ENCODE measurements around the gene SP6. TPM values are rescaled to one million over a fixed set of nuclear protein-coding genes. Genes with fewer than 3 reads are reported as not detected.

Gene SP6
- total RNA-seq: under 0.01 TPM in 2 replicates

GRCh38 chr17:47850692-47851573, at the start of gene SP6:
Gene SP6, minus strand, starts transcription at chr17:47851163. Its CDS starts 2,734 bp downstream, at chr17:47848429.

GRCh38 chr17:47895856-47896671, 45.1 kb upstream of the SP6 start, which contains the start of gene SP2:
Gene SP2, plus strand, starts transcription at chr17:47896236. Its CDS starts 51 bp downstream, at chr17:47896287.

GRCh38 chr17:47840742-47841487, 10.0 kb downstream of the SP6 start, which contains the start of gene SCRN2:
Gene SCRN2, minus strand, starts transcription at chr17:47841273. Its CDS starts 430 bp downstream, at chr17:47840843.

GRCh38 chr17:47831003-47831933, 19.7 kb downstream of the SP6 start, which contains the start of the genes LRRC46 and MRPL10:
Gene LRRC46, plus strand, starts transcription at chr17:47831670. Its CDS starts 320 bp downstream, at chr17:47831990.
Gene MRPL10, minus strand, starts transcription at chr17:47831541. Its CDS starts 30 bp downstream, at chr17:47831511.

GRCh38 chr17:47821424-47822391, 29.3 kb downstream of the SP6 start, which contains the start of gene OSBPL7:
Gene OSBPL7, minus strand, starts transcription at chr17:47821794. Its CDS starts 1,516 bp downstream, at chr17:47820278.

Other genes with a start within 250 kb of the SP6 start
- gene KPNB1, start 201.2 kb downstream of the SP6 start, total RNA-seq: 296 and 476 TPM in 2 replicates
- 6.6 and 9.6 TPM in 2 replicates for gene TBKBP1, start 157.0 kb downstream of the SP6 start, total RNA-seq
- 2.6 and 3.7 TPM in 2 replicates for gene TBX21, start 117.9 kb downstream of the SP6 start, total RNA-seq
- 3.7 and 4.0 TPM in 2 replicates for gene OSBPL7, start 29.4 kb downstream of the SP6 start, total RNA-seq
- gene MRPL10, start 19.6 kb downstream of the SP6 start, total RNA-seq: 40.3 and 41.9 TPM in 2 replicates
- gene LRRC46, start 19.5 kb downstream of the SP6 start, total RNA-seq: under 0.01 and 0.20 TPM in 2 replicates
- gene SCRN2, start 9.9 kb downstream of the SP6 start, total RNA-seq: 23.1 and 30.5 TPM in 2 replicates
- 0.73 and 2.2 TPM in 2 replicates for gene SP2, start 45.1 kb upstream of the SP6 start, total RNA-seq
- gene PNPO, start 90.4 kb upstream of the SP6 start, total RNA-seq: 28.7 and 42.4 TPM in 2 replicates
- not detected in 2 replicates for gene PRR15L, start 106.7 kb upstream of the SP6 start, total RNA-seq
- 31.5 and 37.1 TPM in 2 replicates for gene CDK5RAP3, start 120.0 kb upstream of the SP6 start, total RNA-seq
- 24.8 and 44.1 TPM in 2 replicates for gene COPZ2, start 186.6 kb upstream of the SP6 start, total RNA-seq
- gene NFE2L1, start 197.2 kb upstream of the SP6 start, total RNA-seq: 59.2 and 71.4 TPM in 2 replicates